H9 (cell line): Measurements from ENCODE around the gene RAB3IL1. TPM values are rescaled to one million over a fixed set of nuclear protein-coding genes. Genes with fewer than 3 reads are reported as not detected.

Source experiments
- DNase-seq: peaks from one replicate; pipeline ENCODE4 v3.0.0-alpha.2; 2017
- H2AFZ ChIP-seq: one replicate; pipeline ENCODE4 v1.6.1; 2013; ENCODE audit warnings: mild to moderate bottlenecking, low read length, control low read depth, moderate library complexity
- H2AK5ac ChIP-seq: 2 replicates; pipeline ENCODE4 v1.6.1; 2013; ENCODE audit warnings: low read length, control low read depth, mixed read lengths; ENCODE audit not compliant: insufficient read length
- H2BK120ac ChIP-seq: one replicate; pipeline ENCODE4 v1.6.1; 2013; ENCODE audit warnings: low read depth, mild to moderate bottlenecking, low read length, control low read depth, inconsistent platforms; ENCODE audit not compliant: poor library complexity, severe bottlenecking
- H2BK12ac ChIP-seq: 2 replicates; pipeline ENCODE4 v1.6.1; 2013; ENCODE audit warnings: low read length, control low read depth, mixed read lengths, low read depth; ENCODE audit not compliant: insufficient read length
- H2BK15ac ChIP-seq: 2 replicates; pipeline ENCODE4 v1.6.1; 2013; ENCODE audit warnings: low read depth, low read length, control low read depth
- H2BK20ac ChIP-seq: one replicate; pipeline ENCODE4 v1.6.1; 2013; ENCODE audit warnings: low read depth, mild to moderate bottlenecking, low read length, control low read depth, inconsistent platforms; ENCODE audit not compliant: poor library complexity, severe bottlenecking
- H2BK5ac ChIP-seq: 2 replicates; pipeline ENCODE4 v1.6.1; 2013; ENCODE audit warnings: low read length, control low read depth, mixed read lengths; ENCODE audit not compliant: insufficient read length
- H3K14ac ChIP-seq: 2 replicates; pipeline ENCODE4 v1.6.1; 2013; ENCODE audit warnings: low read length, control low read depth; ENCODE audit not compliant: insufficient read depth
- H3K18ac ChIP-seq: 2 replicates; pipeline ENCODE4 v1.6.1; 2013; ENCODE audit warnings: low read depth, mild to moderate bottlenecking, mixed read lengths, low read length, control low read depth; ENCODE audit not compliant: insufficient read length
- H3K23ac ChIP-seq: 2 replicates; pipeline ENCODE4 v1.6.1; 2013; ENCODE audit warnings: low read length, control low read depth, mixed read lengths, low read depth; ENCODE audit not compliant: insufficient read length
- H3K23me2 ChIP-seq: 2 replicates; pipeline ENCODE4 v1.6.1; 2013; ENCODE audit warnings: low read depth, mild to moderate bottlenecking, mixed read lengths, low read length, control low read depth; ENCODE audit not compliant: insufficient read length, poor library complexity, severe bottlenecking
- H3K27ac ChIP-seq: 2 replicates; pipeline ENCODE4 v1.5.1; 2013; ENCODE audit warnings: low read length, control low read depth, mixed read lengths, low read depth; ENCODE audit not compliant: insufficient read length
- H3K27me3 ChIP-seq: 2 replicates; pipeline ENCODE4 v1.6.1; 2013; ENCODE audit warnings: low read length, control low read depth, inconsistent platforms; ENCODE audit not compliant: insufficient read depth
- H3K4ac ChIP-seq: 2 replicates; pipeline ENCODE4 v1.6.1; 2013; ENCODE audit warnings: low read depth, mild to moderate bottlenecking, control low read depth, inconsistent platforms, low read length, moderate library complexity
- H3K4me1 ChIP-seq: 2 replicates; pipeline ENCODE4 v1.6.1; 2013; ENCODE audit warnings: low read length, control low read depth, inconsistent platforms; ENCODE audit not compliant: insufficient read depth
- H3K4me2 ChIP-seq: 2 replicates; pipeline ENCODE4 v1.6.1; 2013; ENCODE audit warnings: low read length, control low read depth, mixed read lengths; ENCODE audit not compliant: insufficient read length, insufficient read depth
- H3K56ac ChIP-seq: 2 replicates; pipeline ENCODE4 v1.6.1; 2013; ENCODE audit warnings: low read depth, mild to moderate bottlenecking, mixed read lengths, low read length, control low read depth; ENCODE audit not compliant: insufficient read length
- H3K79me1 ChIP-seq: 2 replicates; pipeline ENCODE4 v1.6.1; 2013; ENCODE audit warnings: low read depth, mild to moderate bottlenecking, moderate library complexity, low read length, control low read depth, inconsistent platforms; ENCODE audit not compliant: insufficient read depth, poor library complexity, severe bottlenecking
- H3K79me2 ChIP-seq: 2 replicates; pipeline ENCODE4 v1.6.1; 2013; ENCODE audit warnings: low read length, control low read depth, inconsistent platforms; ENCODE audit not compliant: insufficient read depth
- H3K9ac ChIP-seq: 2 replicates; pipeline ENCODE4 v1.6.1; 2013; ENCODE audit warnings: low read length, control low read depth, mixed read lengths; ENCODE audit not compliant: insufficient read length; ENCODE audit errors: extremely low read depth
- H3K9me3 ChIP-seq: one replicate; pipeline ENCODE4 v1.6.1; 2013; ENCODE audit warnings: low read depth, low read length, inconsistent platforms; ENCODE audit not compliant: control insufficient read depth
- H3T11ph ChIP-seq: one replicate; pipeline ENCODE4 v1.6.1; 2013; ENCODE audit warnings: mild to moderate bottlenecking, low read length, control low read depth, inconsistent platforms
- H4K20me1 ChIP-seq: one replicate; pipeline ENCODE4 v1.6.1; 2013; ENCODE audit not compliant: control insufficient read depth, insufficient read length, insufficient read depth
- H4K5ac ChIP-seq: 2 replicates; pipeline ENCODE4 v1.6.1; 2013; ENCODE audit warnings: low read depth, mild to moderate bottlenecking, mixed read lengths, low read length, control low read depth; ENCODE audit not compliant: insufficient read length
- H4K8ac ChIP-seq: replicated peaks from 2 replicates; pipeline ENCODE4 v1.6.1; 2013; ENCODE audit warnings: low read length, control low read depth, mixed read lengths, low read depth; ENCODE audit not compliant: insufficient read length
- H4K91ac ChIP-seq: 2 replicates; pipeline ENCODE4 v1.6.1; 2013; ENCODE audit warnings: low read depth, mild to moderate bottlenecking, moderate library complexity, mixed read lengths, low read length, control low read depth; ENCODE audit not compliant: insufficient read length
- H3K27ac Mint-ChIP-seq, 3 experiments: 2 replicates in 2 of 3; 3 replicates in 1 of 3; pipeline ENCODE4 v1.8.0; 2020 to 2021; ENCODE audit warnings: mixed read lengths in 3 of 3, mild to moderate bottlenecking in 1 of 3, moderate library complexity in 1 of 3
- H3K27me3 Mint-ChIP-seq: 2 replicates; pipeline ENCODE4 v1.8.0; 2021; ENCODE audit warnings: low read depth, mild to moderate bottlenecking, moderate library complexity, mixed read lengths
- H3K36me3 Mint-ChIP-seq, 3 experiments: 2 replicates in 2 of 3; 3 replicates in 1 of 3; pipeline ENCODE4 v1.8.0; 2020 to 2021; ENCODE audit warnings: low read depth in 3 of 3, mixed read lengths in 3 of 3; ENCODE audit not compliant: insufficient read depth in 1 of 3
- H3K4me1 Mint-ChIP-seq, 2 experiments: 2 replicates each; pipeline ENCODE4 v1.8.0; 2020; ENCODE audit warnings: mixed read lengths in 2 of 2
- H3K4me3 Mint-ChIP-seq, 2 experiments: 2 replicates in 1 of 2; 3 replicates in 1 of 2; pipeline ENCODE4 v1.8.0; 2020 to 2021; ENCODE audit warnings: mild to moderate bottlenecking in 2 of 2, mixed read lengths in 2 of 2, moderate library complexity in 1 of 2
- H3K9me3 Mint-ChIP-seq, 2 experiments: 2 replicates in 1 of 2; 3 replicates in 1 of 2; pipeline ENCODE4 v1.8.0; 2020; ENCODE audit warnings: mild to moderate bottlenecking in 2 of 2, mixed read lengths in 2 of 2, moderate library complexity in 1 of 2
- WGBS: extraction: QIAGEN DNeasy Blood & Tissue Kit; methylation state at CpG from one replicate; pipeline ENCODE4 v1.1.7; 2013; ENCODE audit warnings: missing lambda C conversion rate, low lambda C conversion rate, mixed read lengths; ENCODE audit not compliant: insufficient read length; ENCODE audit errors: extremely low coverage; 5-methylcytosine and 5-hydroxymethylcytosine counted together
- total RNA-seq: library from RNA; stranded (reverse); gene quantifications from 2 replicates; pipeline ENCODE4 v1.2.1, GENCODE V29; 2021
- TF ChIP-seq, protein P1 (sequence below): fragments of 200-600 bp; sonication (generic); conservative IDR thresholded peaks from 3 replicates; pipeline ENCODE4 v1.8.0; 2021; ENCODE audit warnings: antibody characterized with exemption, mild to moderate bottlenecking

The RAB3IL1 gene
- total RNA-seq, 1 experiment from 2014 or later = 2.4 TPM

DNA sequence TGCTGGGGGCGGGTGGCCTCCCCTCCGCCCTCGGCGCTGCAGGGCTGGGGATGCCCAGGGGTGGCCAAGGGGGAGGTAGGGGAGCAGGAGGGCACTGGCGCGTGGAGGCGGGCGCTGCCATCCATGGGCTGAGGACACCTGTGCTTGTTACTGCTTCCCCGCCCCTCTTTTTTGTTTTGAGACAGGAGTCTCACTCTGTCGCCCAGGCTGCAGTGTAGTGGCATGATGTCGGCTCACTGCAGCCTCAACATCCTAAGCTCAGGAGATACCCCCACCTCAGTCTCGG lies 25.3 kb downstream of the RAB3IL1 start:
- H3K9me3 Mint-ChIP-seq = 0 out of 5 replicates have a peak, but pooled peaks cover 0 to 2% of the 10 kb centered on the region in 2 experiments
- Histone ChIP-seq H2BK12ac (no peak overlapping the region), H4K8ac (no peak overlapping the region), H2AFZ (no peak overlapping the region), H3K23me2 (peaks cover 9% of the 10 kb centered on the region), H2BK15ac (no peak overlapping the region), H2AK5ac (no peak overlapping the region), H3K4me1 (no peaks in the 10 kb centered on the region), H3K4ac (no peak overlapping the region), H2BK5ac (no peak overlapping the region), H2BK20ac (no peak overlapping the region), H4K20me1 (no peaks in the 10 kb centered on the region), H3K18ac (peak overlapping the region; percentile 21), H3K79me1 (no peaks in the 10 kb centered on the region), H3T11ph (no peak overlapping the region), H2BK120ac (no peak overlapping the region), H3K27ac (no peak overlapping the region), H3K9ac (no peak overlapping the region), H3K9me3 (no peaks in the 10 kb centered on the region), H3K23ac (no peak overlapping the region), H3K14ac (no peak overlapping the region; the same call in 1 of the 2 replicates), H4K91ac (no peak overlapping the region), H3K4me2 (peak overlapping the region; percentile 53), H3K56ac (no peak overlapping the region), H3K79me2 (0 out of 2 replicates have a peak, but pooled peaks cover 2% of the 10 kb centered on the region), H4K5ac (no peak overlapping the region), H3K27me3 (no peaks in the 10 kb centered on the region)
- H3K27me3 Mint-ChIP-seq = peaks cover 2% of the 10 kb centered on the region
- DNase-seq = no peak
- TF ChIP-seq, protein P1, sequence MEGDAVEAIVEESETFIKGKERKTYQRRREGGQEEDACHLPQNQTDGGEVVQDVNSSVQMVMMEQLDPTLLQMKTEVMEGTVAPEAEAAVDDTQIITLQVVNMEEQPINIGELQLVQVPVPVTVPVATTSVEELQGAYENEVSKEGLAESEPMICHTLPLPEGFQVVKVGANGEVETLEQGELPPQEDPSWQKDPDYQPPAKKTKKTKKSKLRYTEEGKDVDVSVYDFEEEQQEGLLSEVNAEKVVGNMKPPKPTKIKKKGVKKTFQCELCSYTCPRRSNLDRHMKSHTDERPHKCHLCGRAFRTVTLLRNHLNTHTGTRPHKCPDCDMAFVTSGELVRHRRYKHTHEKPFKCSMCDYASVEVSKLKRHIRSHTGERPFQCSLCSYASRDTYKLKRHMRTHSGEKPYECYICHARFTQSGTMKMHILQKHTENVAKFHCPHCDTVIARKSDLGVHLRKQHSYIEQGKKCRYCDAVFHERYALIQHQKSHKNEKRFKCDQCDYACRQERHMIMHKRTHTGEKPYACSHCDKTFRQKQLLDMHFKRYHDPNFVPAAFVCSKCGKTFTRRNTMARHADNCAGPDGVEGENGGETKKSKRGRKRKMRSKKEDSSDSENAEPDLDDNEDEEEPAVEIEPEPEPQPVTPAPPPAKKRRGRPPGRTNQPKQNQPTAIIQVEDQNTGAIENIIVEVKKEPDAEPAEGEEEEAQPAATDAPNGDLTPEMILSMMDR = no peak; the same call in 2 of the 3 replicates
- peaks cover 4 to 16% of the 10 kb centered on the region in 2 experiments; a peak in 3 of 4 replicates for H3K4me1 Mint-ChIP-seq
- peak overlapping the region; percentile 54 to 70 for H3K4me3 Mint-ChIP-seq
- peaks cover 0 to 4% (median 0%) of the 10 kb centered on the region in 3 experiments; a peak in 2 of 7 replicates for H3K36me3 Mint-ChIP-seq
- WGBS = no CpG with 5 or more reads among the region's 12 CpGs
- H3K27ac Mint-ChIP-seq = no peak overlapping the region
